Fibroblast of villous mesenchyme (primary cell): ENCODE results near the gene PTGDR2. TPM values are rescaled to one million over a fixed set of nuclear protein-coding genes. Genes with fewer than 3 reads are reported as not detected.

Source experiments
- DNase-seq: peaks from one replicate; pipeline ENCODE4 v3.0.0-alpha.2; 2010; ENCODE audit warnings: low read depth
- H3K4me3 ChIP-seq: 2 replicates; pipeline ENCODE4 v1.5.1; 2011; ENCODE audit warnings: low read depth, mild to moderate bottlenecking, low read length
- CTCF ChIP-seq: IDR thresholded peaks from 2 replicates; pipeline ENCODE4 v1.5.1; 2012; ENCODE audit warnings: low read depth, mild to moderate bottlenecking, low read length; ENCODE audit not compliant: insufficient read depth
- total RNA-seq: library from RNA; depleted of rRNA; stranded (reverse); fragments of >200 nt; gene quantifications from 2 replicates; pipeline ENCODE4 v1.2.3, GENCODE V29; 2012

Gene PTGDR2
- total RNA-seq, 1 donor = not detected

- no peak for DNase-seq
- no peak for TF ChIP-seq CTCF
- H3K4me3 ChIP-seq = no peak overlapping the region
Measured at GRCh38 chr11:60870276-60870675, 14.5 kb upstream of the PTGDR2 start.

- no peak for TF ChIP-seq CTCF
- DNase-seq = no peak
- H3K4me3 ChIP-seq = no peak overlapping the region
Measured at GRCh38 chr11:60869451-60869825, 13.7 kb upstream of the PTGDR2 start.

- no peak for TF ChIP-seq CTCF
- no peak overlapping the region for H3K4me3 ChIP-seq
- DNase-seq = no peak
Measured at GRCh38 chr11:60868682-60869450, 13.1 kb upstream of the PTGDR2 start.

GRCh38 chr11:60867871-60868681, 12.3 kb upstream of the PTGDR2 start:
- TF ChIP-seq CTCF = no peak
- no peak overlapping the region for H3K4me3 ChIP-seq
- no peak for DNase-seq

- no peak for DNase-seq
- no peak within 1 kb of the TSS for H3K4me3 ChIP-seq
- no peak for TF ChIP-seq CTCF
Measured at GRCh38 chr11:60866911-60867870, 11.4 kb upstream of the PTGDR2 start, which contains the start of gene ZP1. Gene ZP1 (plus strand): TSS chr11:60867542. CDS start chr11:60867562, 20 bp downstream.

GRCh38 chr11:60864856-60865513, 9.2 kb upstream of the PTGDR2 start:
- TF ChIP-seq CTCF = no peak
- no peak overlapping the region for H3K4me3 ChIP-seq
- no peak for DNase-seq
